Measurements from ENCODE around the gene PTH2R. TPM values are rescaled to one million over a fixed set of nuclear protein-coding genes. Genes with fewer than 3 reads are reported as not detected.
"Not testable (repeated sequence)": the region's sequence is repeated elsewhere in the genome, so short reads cannot be mapped to it uniquely, and the experiment has no call there.

Gene PTH2R
- total RNA-seq, 2 experiments from 2014 or later = not detected

- Mint-ChIP-seq H3K4me3 (no peak overlapping the region), H3K9me3 (peaks cover under 1% of the 10 kb centered on the region), H3K36me3 (ENCODE audit: low read depth) (no peaks in the 10 kb centered on the region), H3K4me1 (ENCODE audit: low read depth) (no peaks in the 10 kb centered on the region), H3K27ac (no peak overlapping the region), H3K27me3 (no peaks in the 10 kb centered on the region)
- DNase-seq (no peak), ATAC-seq (no peak)
- intact Hi-C loops (cut with micrococcal nuclease) = no loop called here
- ChIA-PET POLR2A (no interaction called here), CTCF (no interaction called here)
- TF ChIP-seq CTCF (IDR thresholded peaks at IDR 0.05) = no peak
These were observed 124.8 kb downstream of the PTH2R start for GRCh38 chr2:208531361-208531760.

GRCh38 chr2:208535578-208535977 lies 129.0 kb downstream of the PTH2R start:
- DNase-seq; intact Hi-C loops (cut with micrococcal nuclease); H3K9me3 Mint-ChIP-seq; H3K27me3 Mint-ChIP-seq; H3K27ac Mint-ChIP-seq; ATAC-seq; POLR2A ChIA-PET; H3K36me3 Mint-ChIP-seq (ENCODE audit: low read depth); CTCF ChIA-PET; H3K4me1 Mint-ChIP-seq (ENCODE audit: low read depth); H3K4me3 Mint-ChIP-seq: not testable (repeated sequence)

- no peak for ATAC-seq
- no peak overlapping the region for H3K27ac Mint-ChIP-seq
- TF ChIP-seq CTCF (IDR thresholded peaks at IDR 0.05) = no peak
- intact Hi-C loops (cut with micrococcal nuclease) = no loop called here
- CTCF ChIA-PET = no interaction called here
- H3K27me3 Mint-ChIP-seq = no peaks in the 10 kb centered on the region
- POLR2A ChIA-PET = no interaction called here
- H3K4me1 Mint-ChIP-seq (ENCODE audit: low read depth) = no peaks in the 10 kb centered on the region
- H3K36me3 Mint-ChIP-seq (ENCODE audit: low read depth) = no peaks in the 10 kb centered on the region
- no peaks in the 10 kb centered on the region for H3K9me3 Mint-ChIP-seq
- DNase-seq = no peak
- H3K4me3 Mint-ChIP-seq = no peak overlapping the region
These were observed 134.9 kb downstream of the PTH2R start for GRCh38 chr2:208541461-208541988.

- intact Hi-C loops (cut with micrococcal nuclease) = no loop called here
- Mint-ChIP-seq H3K36me3 (ENCODE audit: low read depth) (no peaks in the 10 kb centered on the region), H3K4me1 (ENCODE audit: low read depth) (no peaks in the 10 kb centered on the region), H3K9me3 (no peaks in the 10 kb centered on the region), H3K4me3 (no peak overlapping the region), H3K27ac (no peak overlapping the region), H3K27me3 (no peaks in the 10 kb centered on the region)
- ChIA-PET POLR2A (no interaction called here), CTCF (no interaction called here)
- ATAC-seq = no peak
- DNase-seq = no peak
- TF ChIP-seq CTCF (IDR thresholded peaks at IDR 0.05) = no peak
These were observed 135.4 kb downstream of the PTH2R start for GRCh38 chr2:208541989-208542464.

GRCh38 chr2:208542465-208543041 lies 136.0 kb downstream of the PTH2R start:
- no peak for ATAC-seq
- H3K27me3 Mint-ChIP-seq = no peaks in the 10 kb centered on the region
- no peak for DNase-seq
- no peaks in the 10 kb centered on the region for H3K9me3 Mint-ChIP-seq
- no peaks in the 10 kb centered on the region for H3K4me1 Mint-ChIP-seq (ENCODE audit: low read depth)
- H3K4me3 Mint-ChIP-seq = no peak overlapping the region
- CTCF ChIA-PET = no interaction called here
- no peak overlapping the region for H3K27ac Mint-ChIP-seq
- intact Hi-C loops (cut with micrococcal nuclease) = no loop called here
- H3K36me3 Mint-ChIP-seq (ENCODE audit: low read depth) = no peaks in the 10 kb centered on the region
- POLR2A ChIA-PET = no interaction called here
- no peak for TF ChIP-seq CTCF (IDR thresholded peaks at IDR 0.05)

Other genes with a start within 250 kb of the PTH2R start
- not detected for gene CRYGA, start 243.2 kb upstream of the PTH2R start, total RNA-seq
- gene C2orf80, start 216.8 kb upstream of the PTH2R start, total RNA-seq = not detected
- gene IDH1, start 151.7 kb upstream of the PTH2R start, total RNA-seq = 10 to 100 TPM; 19.0 to 19.7 TPM
- 10 to 100 TPM; 16.4 to 16.9 TPM for gene PIKFYVE, start 140.5 kb upstream of the PTH2R start, total RNA-seq

Data from activated CD8-positive, alpha-beta T cell treated with anti-CD3 and anti-CD28 coated beads for 36 hours (primary cell).